ENCODE measurements around the gene SVEP1.

The SVEP1 gene

DNA sequence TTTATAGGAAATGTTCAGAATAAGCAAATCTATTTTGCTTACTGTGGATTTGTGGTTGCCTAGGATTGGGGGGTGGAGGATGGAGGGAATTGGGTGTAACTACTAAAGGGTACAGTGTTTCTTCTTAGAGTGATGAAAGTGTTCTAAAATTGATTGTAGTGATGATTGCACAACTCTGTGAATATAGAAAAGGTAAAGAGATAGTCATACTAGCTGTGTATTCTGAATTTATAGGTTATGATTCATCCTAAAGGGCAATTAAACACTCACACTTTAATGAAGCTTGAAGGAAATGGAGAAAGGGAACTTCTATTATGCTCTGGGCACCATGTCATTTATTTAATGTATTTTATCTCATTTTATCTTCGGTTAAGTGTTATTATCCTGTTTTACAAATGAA lies 251.8 kb downstream of the SVEP1 start:
- no peak overlapping the region for H3K9ac ChIP-seq (ENCODE audit: low read depth, low read length)
- H3K4me3 ChIP-seq (ENCODE audit: low read depth in 1 of 2, low read length in 2 of 2), result no peak overlapping the region
- H3K4me2 ChIP-seq (ENCODE audit: insufficient read depth, low read length), result no peak overlapping the region
- no peak overlapping the region for H3K27ac ChIP-seq (ENCODE audit: low read length)
- no peaks in the 10 kb centered on the region for H3K9me3 ChIP-seq (ENCODE audit: insufficient read depth, low read length, severe bottlenecking)
- no peak overlapping the region for H2AFZ ChIP-seq (ENCODE audit: low read depth, low read length)
- ATAC-seq (ENCODE audit: insufficient read depth, low read depth), result no peak
- H4K20me1 ChIP-seq (ENCODE audit: insufficient read depth, low read length), result no peaks in the 10 kb centered on the region
- no peaks in the 10 kb centered on the region for H3K4me1 ChIP-seq (ENCODE audit: insufficient read depth, low read length)
- H3K36me3 ChIP-seq (ENCODE audit: insufficient read depth, low read length), result no peaks in the 10 kb centered on the region
- DNase-seq, result no peak
- no peaks in the 10 kb centered on the region for H3K27me3 ChIP-seq (ENCODE audit: insufficient read depth, low read length, poor library complexity)
- TF ChIP-seq, protein P1, sequence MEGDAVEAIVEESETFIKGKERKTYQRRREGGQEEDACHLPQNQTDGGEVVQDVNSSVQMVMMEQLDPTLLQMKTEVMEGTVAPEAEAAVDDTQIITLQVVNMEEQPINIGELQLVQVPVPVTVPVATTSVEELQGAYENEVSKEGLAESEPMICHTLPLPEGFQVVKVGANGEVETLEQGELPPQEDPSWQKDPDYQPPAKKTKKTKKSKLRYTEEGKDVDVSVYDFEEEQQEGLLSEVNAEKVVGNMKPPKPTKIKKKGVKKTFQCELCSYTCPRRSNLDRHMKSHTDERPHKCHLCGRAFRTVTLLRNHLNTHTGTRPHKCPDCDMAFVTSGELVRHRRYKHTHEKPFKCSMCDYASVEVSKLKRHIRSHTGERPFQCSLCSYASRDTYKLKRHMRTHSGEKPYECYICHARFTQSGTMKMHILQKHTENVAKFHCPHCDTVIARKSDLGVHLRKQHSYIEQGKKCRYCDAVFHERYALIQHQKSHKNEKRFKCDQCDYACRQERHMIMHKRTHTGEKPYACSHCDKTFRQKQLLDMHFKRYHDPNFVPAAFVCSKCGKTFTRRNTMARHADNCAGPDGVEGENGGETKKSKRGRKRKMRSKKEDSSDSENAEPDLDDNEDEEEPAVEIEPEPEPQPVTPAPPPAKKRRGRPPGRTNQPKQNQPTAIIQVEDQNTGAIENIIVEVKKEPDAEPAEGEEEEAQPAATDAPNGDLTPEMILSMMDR (IDR thresholded peaks at IDR 0.05; ENCODE audit: borderline replicate concordance, extremely low read depth, low read length, poor library complexity, severe bottlenecking), result no peak
- no peak for TF ChIP-seq EZH2 (IDR thresholded peaks at IDR 0.05; ENCODE audit: borderline replicate concordance, low read depth, low read length, severe bottlenecking)
- no peaks in the 10 kb centered on the region for H3K79me2 ChIP-seq (ENCODE audit: insufficient read depth, low read length)

DNA sequence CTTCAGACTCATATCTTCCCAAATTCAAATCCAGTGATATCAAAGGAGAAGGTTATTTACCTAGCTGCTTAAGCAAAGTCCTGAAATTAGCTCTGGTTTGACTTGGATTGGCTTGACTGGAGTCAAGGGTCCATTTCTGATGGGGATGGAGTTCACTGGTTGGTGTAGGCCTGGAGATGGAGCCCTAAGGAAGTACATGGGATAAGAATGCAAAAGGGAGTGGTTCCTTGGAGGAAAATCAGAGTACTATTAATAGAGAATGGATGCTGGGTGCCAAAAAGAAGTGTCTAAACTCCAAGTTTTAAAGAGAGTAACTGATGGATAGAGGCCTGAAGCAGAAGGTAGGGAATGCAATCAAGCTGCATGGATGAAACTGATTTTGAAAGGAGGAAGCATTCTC lies 255.7 kb downstream of the SVEP1 start:
- no peak overlapping the region for H3K27ac ChIP-seq (ENCODE audit: low read length)
- H3K4me1 ChIP-seq (ENCODE audit: insufficient read depth, low read length), result no peaks in the 10 kb centered on the region
- H3K9ac ChIP-seq (ENCODE audit: low read depth, low read length), result no peak overlapping the region
- no peaks in the 10 kb centered on the region for H3K36me3 ChIP-seq (ENCODE audit: insufficient read depth, low read length)
- DNase-seq (no peak), ATAC-seq (ENCODE audit: insufficient read depth, low read depth) (no peak)
- no peak overlapping the region for H3K4me2 ChIP-seq (ENCODE audit: insufficient read depth, low read length)
- no peaks in the 10 kb centered on the region for H3K27me3 ChIP-seq (ENCODE audit: insufficient read depth, low read length, poor library complexity)
- no peaks in the 10 kb centered on the region for H3K79me2 ChIP-seq (ENCODE audit: insufficient read depth, low read length)
- H4K20me1 ChIP-seq (ENCODE audit: insufficient read depth, low read length), result no peaks in the 10 kb centered on the region
- TF ChIP-seq, protein P1 (IDR thresholded peaks at IDR 0.05; ENCODE audit: borderline replicate concordance, extremely low read depth, low read length, poor library complexity, severe bottlenecking), result no peak
- TF ChIP-seq EZH2 (IDR thresholded peaks at IDR 0.05; ENCODE audit: borderline replicate concordance, low read depth, low read length, severe bottlenecking), result no peak
- no peak overlapping the region for H3K4me3 ChIP-seq (ENCODE audit: low read depth in 1 of 2, low read length in 2 of 2)
- H2AFZ ChIP-seq (ENCODE audit: low read depth, low read length), result no peak overlapping the region
- H3K9me3 ChIP-seq (ENCODE audit: insufficient read depth, low read length, severe bottlenecking), result no peaks in the 10 kb centered on the region

DNA sequence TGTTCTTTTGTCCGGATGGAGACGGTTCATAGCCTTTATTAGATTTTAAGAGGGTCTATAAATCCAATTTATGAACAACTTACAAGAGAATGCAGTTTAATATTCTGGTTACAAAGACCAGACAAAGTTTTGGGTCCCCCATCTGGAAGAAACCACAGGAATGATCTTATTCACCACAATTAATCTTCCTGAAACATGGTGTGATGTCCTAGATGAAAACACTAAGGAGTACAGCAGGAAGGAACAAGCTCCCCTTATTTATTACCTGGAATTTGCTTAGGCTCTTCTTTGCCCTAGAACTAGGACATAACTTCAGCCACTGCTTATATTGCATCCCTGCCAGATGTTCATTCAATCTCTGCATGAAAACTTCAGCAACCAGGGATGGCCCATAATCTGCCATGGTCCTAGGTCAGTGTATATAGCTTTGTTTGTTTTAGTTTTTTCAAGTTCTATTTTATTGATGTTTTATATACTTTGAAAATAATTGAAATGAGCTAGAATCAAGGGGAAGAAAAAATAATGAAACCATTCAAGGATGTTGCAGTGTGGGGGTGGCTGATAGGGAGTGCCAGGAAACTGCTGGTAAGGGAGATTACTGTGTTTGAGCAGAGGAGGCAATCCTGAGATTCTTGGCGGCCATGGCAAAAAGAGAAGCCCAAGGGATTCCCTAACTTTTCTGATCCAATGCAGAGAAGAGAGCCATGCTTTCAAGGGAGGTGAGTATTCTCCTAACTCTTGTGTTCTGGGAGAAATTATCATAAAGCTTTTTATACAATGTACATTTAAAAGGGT lies 258.7 kb downstream of the SVEP1 start:
- Histone ChIP-seq H3K79me2 (ENCODE audit: insufficient read depth, low read length) (no peaks in the 10 kb centered on the region), H3K4me1 (ENCODE audit: insufficient read depth, low read length) (peaks cover 3% of the 10 kb centered on the region; the same call in 1 of the 2 replicates), H3K9ac (ENCODE audit: low read depth, low read length) (no peak overlapping the region), H3K9me3 (ENCODE audit: insufficient read depth, low read length, severe bottlenecking) (no peaks in the 10 kb centered on the region), H4K20me1 (ENCODE audit: insufficient read depth, low read length) (no peaks in the 10 kb centered on the region), H3K4me2 (ENCODE audit: insufficient read depth, low read length) (no peak overlapping the region), H3K27ac (ENCODE audit: low read length) (no peak overlapping the region), H3K36me3 (ENCODE audit: insufficient read depth, low read length) (no peaks in the 10 kb centered on the region), H2AFZ (ENCODE audit: low read depth, low read length) (no peak overlapping the region), H3K4me3 (ENCODE audit: low read depth in 1 of 2, low read length in 2 of 2) (no peak overlapping the region), H3K27me3 (ENCODE audit: insufficient read depth, low read length, poor library complexity) (no peaks in the 10 kb centered on the region)
- TF ChIP-seq, protein P1 (IDR thresholded peaks at IDR 0.05; ENCODE audit: borderline replicate concordance, extremely low read depth, low read length, poor library complexity, severe bottlenecking), result no peak
- no peak for TF ChIP-seq EZH2 (IDR thresholded peaks at IDR 0.05; ENCODE audit: borderline replicate concordance, low read depth, low read length, severe bottlenecking)
- no peak for ATAC-seq (ENCODE audit: insufficient read depth, low read depth)
- DNase-seq, result no peak
